Right lobe of liver (tissue), 6 donors: ENCODE data around the gene TMEM100. TPM values are rescaled to one million over a fixed set of nuclear protein-coding genes. Genes with fewer than 3 reads are reported as not detected.

Experiments used
- ATAC-seq, 4 donors: fragments of 200-7000 bp; cut with Tn5 transposase; one replicate each; pipeline ENCODE4 v1.9.1; 2020; ENCODE audit warnings: mild to moderate bottlenecking in 4 of 4, moderate library complexity in 4 of 4
- DNase-seq, 3 donors: peaks; one replicate each; pipeline ENCODE4 v3.0.0-alpha.2; 2020
- H3K27ac ChIP-seq, 3 donors: fragments of 200-600 bp; one replicate each; pipeline ENCODE4 v1.8.0; 2022
- H3K27me3 ChIP-seq, 2 donors: fragments of 200-600 bp; one replicate each; pipeline ENCODE4 v1.8.0; 2022
- H3K36me3 ChIP-seq, 4 donors: fragments of 200-600 bp; sonication (generic) in 1 of 4; one replicate each; pipeline versions ENCODE4 v1.5.1 to v1.8.0; 2017 to 2022; ENCODE audit warnings: control low read depth in 1 of 4
- H3K4me1 ChIP-seq, 4 donors: fragments of 200-600 bp; sonication (generic) in 1 of 4; one replicate each; pipeline versions ENCODE4 v1.5.1 to v1.8.0; 2017 to 2022; ENCODE audit warnings: control low read depth in 1 of 4
- H3K4me3 ChIP-seq, 3 donors: fragments of 200-600 bp; one replicate each; pipeline ENCODE4 v1.8.0; 2022
- H3K9me3 ChIP-seq, 4 donors: fragments of 200-600 bp; sonication (generic) in 1 of 4; one replicate each; pipeline versions ENCODE4 v1.5.1 to v1.8.0; 2017 to 2022; ENCODE audit warnings: control low read depth in 1 of 4
- POLR2A ChIP-seq: fragments of 450-650 bp; IDR thresholded peaks from one replicate; pipeline ENCODE4 v1.6.1; 2017; ENCODE audit warnings: antibody characterized with exemption, mild to moderate bottlenecking
- WGBS: methylation state at CpG from one replicate; pipeline ENCODE4 v1.1.6; 2018; ENCODE audit warnings: low coverage, low lambda C conversion rate; ENCODE audit not compliant: insufficient coverage; ENCODE audit errors: missing lambda C conversion rate; 5-methylcytosine and 5-hydroxymethylcytosine counted together
- intact Hi-C, 2 donors: fragments of 100-400 bp; cut with DNase I; formaldehyde crosslinking; loops; one replicate each; pipeline versions ENCODE4 v1.11.2 to v1.14.1; 2022
- long read RNA-seq: library from polyadenylated mRNA; unstranded; transcript quantifications from one replicate; pipeline ENCODE4 v2.0.0, GENCODE V29; 2019
- total RNA-seq, 6 experiments: library from RNA; depleted of rRNA in 2 of 6; stranded (reverse); fragments of >200 nt in 2 of 6; fragmentation: NEBNext Ultra II Directional in 3 of 6; extraction: Animal tissue kit (Norgen Biotek cat#: 25700) in 3 of 6; gene quantifications; one replicate each; pipeline versions ENCODE4 v1.1.0 to v1.2.4, GENCODE V29; 2016 to 2023
- TF ChIP-seq, protein P1 (sequence below), 4 donors: fragments of 200-600 bp in 3 of 4; fragments of 450-650 bp in 1 of 4; IDR thresholded peaks; one replicate each; pipeline versions ENCODE4 v1.5.1 to v1.8.0; 2016 to 2022; ENCODE audit warnings: antibody characterized with exemption in 4 of 4, mild to moderate bottlenecking in 2 of 4
- donor health status: DM: no; HTN: yes; CAD: no.
- donor health status: DM: no; HTN: no; CAD: no.
- donor health status: DM: no; HTN: no; CAD: no.
- donor health status: DM: no; HTN: yes; CAD: no.
- donor health status: DM: no; HTN: yes; CAD: no.

The TMEM100 gene, protein sequence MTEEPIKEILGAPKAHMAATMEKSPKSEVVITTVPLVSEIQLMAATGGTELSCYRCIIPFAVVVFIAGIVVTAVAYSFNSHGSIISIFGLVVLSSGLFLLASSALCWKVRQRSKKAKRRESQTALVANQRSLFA
- 1 to 10 TPM; 1.8 to 8.3 (median 4.5) TPM for total RNA-seq
- long read RNA-seq, result 0 reads

DNA sequence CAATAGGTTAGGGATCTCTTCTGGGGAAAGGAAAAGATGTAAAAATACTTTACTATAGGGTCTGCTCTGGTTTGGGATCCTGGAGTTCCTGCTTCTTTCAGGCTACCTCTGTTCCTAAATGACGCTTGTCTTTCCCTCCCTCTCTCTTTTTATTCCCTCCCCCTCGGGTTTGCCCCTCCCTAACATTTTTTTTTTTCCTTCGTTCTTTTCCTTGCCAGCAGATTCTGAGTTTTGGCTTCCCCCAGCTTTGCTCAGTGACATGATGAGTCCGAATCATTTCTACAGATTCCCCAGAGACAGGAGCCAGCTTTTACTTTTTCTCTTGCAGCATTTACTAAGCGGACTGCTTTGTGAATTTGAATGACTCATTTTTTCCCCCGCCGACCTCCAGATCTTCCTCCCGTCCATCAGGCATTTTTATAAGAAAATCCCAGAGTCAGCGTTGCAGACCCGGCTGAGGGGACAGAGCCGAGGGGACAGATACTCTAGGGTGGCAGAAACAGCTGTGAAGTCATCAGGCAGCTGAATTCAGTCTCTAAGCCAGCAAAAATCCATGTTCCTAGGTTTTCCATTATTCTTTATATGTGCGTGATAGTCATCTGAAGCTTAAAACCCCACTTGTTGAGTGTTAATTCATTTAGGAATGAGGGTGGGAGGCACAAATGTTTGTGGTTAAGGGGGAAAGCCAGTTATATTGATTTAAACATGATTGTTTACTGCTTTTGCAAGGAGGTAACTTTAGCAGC lies at the start of gene TMEM100:
Gene TMEM100, minus strand, starts transcription at position 123 of the 746 bp plus-strand sequence. CDS start 1,794 bp downstream, outside the sequence.
- H3K4me3 ChIP-seq, result peak within 1 kb of the TSS in 1 of 3 donors; percentile 2
- no peak for ATAC-seq
- intact Hi-C loops, result loop anchor here in 1 of 2 donors (10.0 kb wide), 1 partner anchor 118 kb away; no protein-coding TSS in a partner anchor

DNA sequence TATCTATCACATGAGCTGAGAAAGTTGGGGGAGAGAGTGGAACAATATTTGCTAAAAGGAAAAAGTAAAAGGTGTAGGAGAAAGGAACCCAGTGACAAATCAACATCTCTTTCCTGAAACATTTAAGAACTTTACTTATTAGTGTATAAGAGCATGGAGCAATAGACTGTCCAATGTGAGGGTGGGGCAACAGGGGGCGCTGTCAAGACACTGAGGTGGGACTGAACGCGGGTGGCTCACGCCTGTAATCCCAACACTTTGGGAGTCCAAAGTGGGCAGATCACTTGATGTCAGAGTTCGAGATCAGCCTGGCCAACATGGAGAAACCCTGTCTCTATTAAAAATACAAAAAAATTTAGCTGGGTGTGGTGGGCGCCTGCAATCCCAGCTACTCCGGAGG lies 49.4 kb upstream of the TMEM100 start:
- no peak for TF ChIP-seq POLR2A
- TF ChIP-seq, protein P1, sequence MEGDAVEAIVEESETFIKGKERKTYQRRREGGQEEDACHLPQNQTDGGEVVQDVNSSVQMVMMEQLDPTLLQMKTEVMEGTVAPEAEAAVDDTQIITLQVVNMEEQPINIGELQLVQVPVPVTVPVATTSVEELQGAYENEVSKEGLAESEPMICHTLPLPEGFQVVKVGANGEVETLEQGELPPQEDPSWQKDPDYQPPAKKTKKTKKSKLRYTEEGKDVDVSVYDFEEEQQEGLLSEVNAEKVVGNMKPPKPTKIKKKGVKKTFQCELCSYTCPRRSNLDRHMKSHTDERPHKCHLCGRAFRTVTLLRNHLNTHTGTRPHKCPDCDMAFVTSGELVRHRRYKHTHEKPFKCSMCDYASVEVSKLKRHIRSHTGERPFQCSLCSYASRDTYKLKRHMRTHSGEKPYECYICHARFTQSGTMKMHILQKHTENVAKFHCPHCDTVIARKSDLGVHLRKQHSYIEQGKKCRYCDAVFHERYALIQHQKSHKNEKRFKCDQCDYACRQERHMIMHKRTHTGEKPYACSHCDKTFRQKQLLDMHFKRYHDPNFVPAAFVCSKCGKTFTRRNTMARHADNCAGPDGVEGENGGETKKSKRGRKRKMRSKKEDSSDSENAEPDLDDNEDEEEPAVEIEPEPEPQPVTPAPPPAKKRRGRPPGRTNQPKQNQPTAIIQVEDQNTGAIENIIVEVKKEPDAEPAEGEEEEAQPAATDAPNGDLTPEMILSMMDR (IDR thresholded peaks at IDR 0.05), result no peak
- H3K4me1 ChIP-seq, result peaks cover 0 to 12% (median 5%) of the 10 kb centered on the region in 4 donors
- WGBS, result 89% methylated on average over 7 of the region's 7 CpGs

More for the DNA sequence above, at the start of gene TMEM100:
- TF ChIP-seq POLR2A, result no peak
- TF ChIP-seq, protein P1 (IDR thresholded peaks at IDR 0.05), result no peak
- 47% methylated on average over 12 of the region's 12 CpGs for WGBS
- Histone ChIP-seq H3K27me3 (no peaks in the 10 kb centered on the region), H3K36me3 (no peaks in the 10 kb centered on the region), H3K4me1 (peaks cover 0 to 12% (median 4%) of the 10 kb centered on the region in 4 donors), H3K27ac (no peak within 1 kb of the TSS), H3K9me3 (no peaks in the 10 kb centered on the region)
- no peak for DNase-seq

DNA sequence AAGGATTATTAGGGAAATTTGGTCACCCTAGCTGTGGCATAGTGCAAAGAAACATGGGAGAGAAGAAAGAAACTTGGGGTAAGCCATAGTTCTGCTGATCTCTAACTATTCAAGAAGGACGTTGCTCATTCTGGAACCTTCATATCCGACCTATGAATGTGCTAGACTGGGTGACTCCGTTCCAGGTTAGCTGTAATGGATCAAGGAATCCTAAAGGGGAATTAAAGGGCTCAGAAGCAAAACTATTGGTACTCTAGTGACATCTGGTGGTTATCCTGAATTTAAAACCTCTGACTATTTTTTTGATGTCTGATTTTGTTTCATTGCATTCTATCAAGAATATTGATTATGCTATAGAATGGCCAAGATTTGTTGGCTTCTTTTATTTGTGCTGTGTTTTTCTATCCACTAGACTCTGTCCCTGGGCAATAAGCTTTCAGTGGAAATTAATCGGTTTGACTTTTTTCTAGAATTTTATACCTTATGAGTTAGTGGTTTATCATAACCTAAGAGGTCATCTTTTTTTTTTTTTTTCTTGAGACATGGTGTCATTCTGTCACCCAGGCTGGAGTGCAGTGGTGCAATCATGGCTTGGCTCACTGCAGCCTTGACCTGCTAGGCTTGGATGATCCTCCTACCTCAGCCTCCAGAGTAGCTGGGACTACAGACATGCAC lies 47.7 kb upstream of the TMEM100 start:
- no peak for DNase-seq
- TF ChIP-seq, protein P1 (IDR thresholded peaks at IDR 0.05), result peak; percentile 64 to 83 (median 66)
- TF ChIP-seq POLR2A, result no peak
- intact Hi-C loops, result loop anchor here in 1 of 2 donors (10.0 kb wide), 1 partner anchor 246 kb away; no protein-coding TSS in a partner anchor

More for the DNA sequence above, 49.4 kb upstream of the TMEM100 start:
- Histone ChIP-seq H3K27ac (no peak overlapping the region), H3K4me3 (no peak overlapping the region), H3K27me3 (no peaks in the 10 kb centered on the region), H3K36me3 (peaks cover 0 to 72% (median 33%) of the 10 kb centered on the region in 4 donors), H3K9me3 (no peaks in the 10 kb centered on the region)
- intact Hi-C loops, result loop anchor here in 1 of 2 donors (10.0 kb wide), 1 partner anchor 247 kb away; no protein-coding TSS in a partner anchor
- ATAC-seq (no peak), DNase-seq (no peak)

DNA sequence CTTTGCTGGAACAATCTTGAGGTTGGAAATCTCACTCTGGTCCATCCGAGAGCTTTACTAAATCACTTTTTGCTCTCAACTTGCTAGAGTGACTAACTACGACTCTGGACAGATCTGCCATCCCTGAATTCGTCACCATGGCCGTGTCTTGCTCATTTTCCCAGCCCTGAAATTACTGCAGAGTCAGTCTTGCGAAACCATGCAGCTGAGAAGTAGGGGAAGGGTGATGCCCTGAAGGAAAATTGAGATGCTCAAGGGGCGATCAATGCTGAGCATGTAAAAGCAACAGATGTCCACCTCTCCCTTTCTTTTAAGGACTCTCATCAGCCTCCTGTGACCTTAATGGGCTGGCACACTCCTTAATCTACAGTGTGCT lies 46.9 kb upstream of the TMEM100 start:
- WGBS, result 39% methylated on average over 5 of the region's 6 CpGs
- TF ChIP-seq, protein P1 (IDR thresholded peaks at IDR 0.05), result no peak
- no peak for TF ChIP-seq POLR2A
- no peaks in the 10 kb centered on the region for H3K9me3 ChIP-seq
- intact Hi-C loops, result no loop called here
- DNase-seq (no peak), ATAC-seq (peak; percentile 42 to 67 (median 52))
- no peaks in the 10 kb centered on the region for H3K27me3 ChIP-seq
- H3K27ac ChIP-seq, result peak overlapping the region in 2 of 3 donors; percentile 15 to 19
- no peak overlapping the region for H3K4me3 ChIP-seq
- peaks cover 0 to 19% (median 8%) of the 10 kb centered on the region in 4 donors for H3K4me1 ChIP-seq
- peaks cover 0 to 47% (median 23%) of the 10 kb centered on the region in 4 donors for H3K36me3 ChIP-seq

More for the DNA sequence above, 47.7 kb upstream of the TMEM100 start:
- peak overlapping the region in 2 of 3 donors; percentile 15 to 19 for H3K27ac ChIP-seq
- no peak overlapping the region for H3K4me3 ChIP-seq
- WGBS, result 29% methylated on average over 4 of the region's 4 CpGs
- ATAC-seq, result peak; percentile 83 to 91 (median 86)
- no peaks in the 10 kb centered on the region for H3K9me3 ChIP-seq
- H3K36me3 ChIP-seq, result peaks cover 0 to 54% (median 23%) of the 10 kb centered on the region in 4 donors
- no peaks in the 10 kb centered on the region for H3K27me3 ChIP-seq
- peaks cover 0 to 12% (median 5%) of the 10 kb centered on the region in 4 donors for H3K4me1 ChIP-seq
